SK-N-SH (cell line): Measurements from ENCODE around the gene ELMO1. TPM values are rescaled to one million over a fixed set of nuclear protein-coding genes. Genes with fewer than 3 reads are reported as not detected.

Experiments
- CTCF ChIA-PET: fragments of 300-600, 350-600 bp; formaldehyde crosslinking; extraction: SDS; loops from one replicate; lab custom pipeline; 2021; lab: Yijun Ruan, JAX
- POLR2A ChIA-PET: fragments of 350-600 bp; sonication (Branson Sonifier 250); formaldehyde crosslinking; extraction: SDS; loops from one replicate; lab custom pipeline; 2020; ENCODE audit warnings: antibody characterized with exemption, inconsistent platforms; lab: Yijun Ruan, JAX
- DNase-seq: peaks from one replicate; pipeline ENCODE4 v3.0.0; 2012
- H2AFZ ChIP-seq: fragments of 200-600 bp; sonication (generic); 2 replicates; pipeline ENCODE4 v1.8.1; 2016; ENCODE audit warnings: antibody characterized with exemption, mild to moderate bottlenecking, low read depth
- H3F3A ChIP-seq: fragments of 200-600 bp; sonication (generic); replicated peaks from 2 replicates; pipeline ENCODE3; 2016; ENCODE audit warnings: antibody characterized with exemption, mild to moderate bottlenecking; ENCODE audit not compliant: insufficient read depth
- H3K27ac ChIP-seq, 2 experiments: fragments of 200-500 bp in 1 of 2; fragments of 200-600 bp in 1 of 2; sonication (Bioruptor generic) in 1 of 2; sonication (generic), shearing (Covaris generic) in 1 of 2; 2 replicates each; pipeline versions ENCODE4 v1.5.1 to v1.6.1; 2014 to 2016; ENCODE audit warnings: low read depth in 2 of 2, inconsistent platforms in 1 of 2, low read length in 1 of 2, mild to moderate bottlenecking in 1 of 2, mixed read lengths in 1 of 2
- H3K27me3 ChIP-seq: fragments of 200-600 bp; sonication (generic), shearing (Covaris generic); 2 replicates; pipeline ENCODE4 v1.6.1; 2016; ENCODE audit warnings: mixed run types; ENCODE audit not compliant: insufficient read depth
- H3K36me3 ChIP-seq, 2 experiments: fragments of 200-500 bp in 1 of 2; fragments of 200-600 bp in 1 of 2; sonication (Bioruptor generic) in 1 of 2; sonication (generic) in 1 of 2; replicated peaks in 1 of 2; 2 replicates each; pipeline versions ENCODE3 to v1.5.1; 2014 to 2016; ENCODE audit warnings: low read length in 1 of 2, mild to moderate bottlenecking in 1 of 2; ENCODE audit not compliant: insufficient read depth in 2 of 2, control insufficient read depth in 1 of 2
- H3K4me1 ChIP-seq, 2 experiments: fragments of 200-500 bp in 1 of 2; fragments of 200-600 bp in 1 of 2; sonication (Bioruptor generic) in 1 of 2; sonication (generic), shearing (Covaris generic) in 1 of 2; 2 replicates each; pipeline versions ENCODE4 v1.5.1 to v1.6.1; 2014 to 2016; ENCODE audit warnings: low read depth in 1 of 2, low read length in 1 of 2, mixed run types in 1 of 2; ENCODE audit not compliant: insufficient read depth in 2 of 2, control insufficient read depth in 1 of 2
- H3K4me2 ChIP-seq: fragments of 200-600 bp; sonication (generic), shearing (Covaris generic); 2 replicates; pipeline ENCODE4 v1.6.1; 2017; ENCODE audit warnings: mixed run types
- H3K4me3 ChIP-seq, 2 experiments: fragments of 200-500 bp in 1 of 2; fragments of 200-600 bp in 1 of 2; sonication (Bioruptor generic) in 1 of 2; sonication (generic), shearing (Covaris generic) in 1 of 2; 2 replicates each; pipeline versions ENCODE4 v1.5.1 to v1.8.1; 2014 to 2016; ENCODE audit warnings: low read depth in 2 of 2, inconsistent platforms in 1 of 2, low read length in 1 of 2, mild to moderate bottlenecking in 1 of 2, mixed read lengths in 1 of 2, moderate library complexity in 1 of 2
- H3K79me2 ChIP-seq: fragments of 200-600 bp; sonication (generic); 2 replicates; pipeline ENCODE4 v1.8.1; 2017; ENCODE audit warnings: mild to moderate bottlenecking; ENCODE audit not compliant: insufficient read depth
- H3K9ac ChIP-seq: fragments of 200-600 bp; sonication (generic); 2 replicates; pipeline ENCODE4 v1.6.1; 2017; ENCODE audit warnings: mixed run types
- H3K9me2 ChIP-seq: fragments of 200-600 bp; sonication (generic); 2 replicates; pipeline ENCODE4 v1.6.1; 2017; ENCODE audit warnings: mixed run types
- H3K9me3 ChIP-seq: fragments of 200-600 bp; sonication (generic); 2 replicates; pipeline ENCODE4 v1.6.1; 2017; ENCODE audit warnings: mixed run types, mild to moderate bottlenecking, moderate library complexity
- H4K20me1 ChIP-seq: fragments of 200-600 bp; sonication (generic); 2 replicates; pipeline ENCODE4 v1.6.1; 2017; ENCODE audit warnings: mild to moderate bottlenecking, mixed run types; ENCODE audit not compliant: insufficient read depth
- CHD2 ChIP-seq: fragments of 150-350 bp; IDR thresholded peaks from 2 replicates; pipeline ENCODE4 v1.6.1; 2018; ENCODE audit warnings: low read length; ENCODE audit not compliant: partially characterized antibody
- EP300 ChIP-seq, 2 experiments: IDR thresholded peaks; 2 replicates each; pipeline versions ENCODE4 v1.4.0 to v1.6.1; 2012; ENCODE audit warnings: borderline replicate concordance in 1 of 2, low read depth in 1 of 2, low read length in 1 of 2
- FOXJ3 ChIP-seq: sonication (generic); formaldehyde crosslinking; IDR thresholded peaks from 2 replicates; pipeline ENCODE4 v1.5.1; 2020; ENCODE audit warnings: mild to moderate bottlenecking, missing genetic modification reagents
- JUND ChIP-seq: IDR thresholded peaks from 2 replicates; pipeline ENCODE4 v1.4.0; 2012
- MXI1 ChIP-seq: IDR thresholded peaks from 2 replicates; pipeline ENCODE4 v1.6.1; 2012; ENCODE audit warnings: mild to moderate bottlenecking, low read depth, low read length, improper control_type of control experiment
- PBX3 ChIP-seq: IDR thresholded peaks from 2 replicates; pipeline ENCODE4; 2012
- RAD21 ChIP-seq: IDR thresholded peaks from 2 replicates; pipeline ENCODE4 v1.6.1; 2012; ENCODE audit warnings: mild to moderate bottlenecking, low read length
- RCOR1 ChIP-seq: fragments of 150-350 bp; IDR thresholded peaks from 2 replicates; pipeline ENCODE4 v1.6.1; 2017; ENCODE audit warnings: antibody characterized with exemption, low read length
- REST ChIP-seq: IDR thresholded peaks from 2 replicates; pipeline ENCODE4 v1.6.1; 2012; ENCODE audit warnings: mild to moderate bottlenecking, low read depth, low read length, moderate library complexity
- SIN3A ChIP-seq: IDR thresholded peaks from 2 replicates; pipeline ENCODE4 v1.6.1; 2012; ENCODE audit warnings: low read depth, mild to moderate bottlenecking, low read length, moderate library complexity, borderline replicate concordance
- TCF12 ChIP-seq: IDR thresholded peaks from 2 replicates; pipeline ENCODE4 v1.4.0; 2012
- TEAD4 ChIP-seq: IDR thresholded peaks from 2 replicates; pipeline ENCODE4 v1.4.0; 2012; ENCODE audit warnings: mild to moderate bottlenecking, borderline replicate concordance; ENCODE audit not compliant: insufficient read depth
- YY1 ChIP-seq: IDR thresholded peaks from 2 replicates; pipeline ENCODE4 v1.4.0; 2012; ENCODE audit warnings: low read depth, mild to moderate bottlenecking
- whole genome bisulfite sequencing: methylation state at CpG from one replicate; pipeline ENCODE4 v1.1.6; 2017; ENCODE audit warnings: low lambda C conversion rate; 5-methylcytosine and 5-hydroxymethylcytosine counted together
- polyA plus RNA-seq, 3 experiments: library from polyadenylated mRNA; depleted of rRNA; stranded (reverse); fragments of >200 nt; gene quantifications; 2 replicates each; pipeline ENCODE4 v1.2.3, GENCODE V29; 2012

ELMO1 gene
- polyA plus RNA-seq, 1 of the 3 experiments (the other 2 are of a cell fraction): 0.64 TPM

- H4K20me1 ChIP-seq: no peaks in the 10 kb centered on the region
- CTCF ChIA-PET: interaction anchor here (0.6 to 5.3 kb wide), 8 partner anchors 9 to 900 kb away, joined by 3 to 55 read pairs (median 5); partner anchors contain the start of gene ELMO1
- no peaks in the 10 kb centered on the region for H3F3A ChIP-seq
- H3K36me3 ChIP-seq: no peaks in the 10 kb centered on the region
- POLR2A ChIA-PET: no interaction called here
- no peaks in the 10 kb centered on the region for H3K9me2 ChIP-seq
- peaks cover 0 to 25% of the 10 kb centered on the region in 2 experiments; a peak in 2 of 4 replicates for H3K4me1 ChIP-seq
- no peak for DNase-seq
- no peak overlapping the region for H3K4me2 ChIP-seq
- H3K4me3 ChIP-seq: no peak overlapping the region
- TF ChIP-seq TCF12: no peak
- no peak for TF ChIP-seq TEAD4
- TF ChIP-seq REST: no peak
- no peak for TF ChIP-seq CHD2
- no peak for TF ChIP-seq YY1
- no peak for TF ChIP-seq PBX3
- no peak for TF ChIP-seq JUND
- no peak for TF ChIP-seq EP300 (IDR thresholded peaks at IDR 0.05; ENCODE audit: borderline replicate concordance in 1 of 2, low read depth in 1 of 2, low read length in 1 of 2)
- TF ChIP-seq RAD21: no peak
- TF ChIP-seq FOXJ3 (CRISPR knock-in tag): no peak
- no peak for TF ChIP-seq SIN3A
- TF ChIP-seq, all 33 proteins: peak for 0
- no peak overlapping the region for H3K9ac ChIP-seq
- no peak overlapping the region for H2AFZ ChIP-seq
- WGBS: 3% methylated on average over 1 of the region's 1 CpG
- peak overlapping the region in 1 of 2 experiments; percentile 66; a peak in 1 of 4 replicates for H3K27ac ChIP-seq
- H3K27me3 ChIP-seq: no peaks in the 10 kb centered on the region
- peaks cover 12% of the 10 kb centered on the region; the same call in 1 of the 2 replicates for H3K9me3 ChIP-seq
- H3K79me2 ChIP-seq: no peaks in the 10 kb centered on the region
Measured at GRCh38 chr7:37482505-37482904, 33.8 kb upstream of the ELMO1 start.

- Histone ChIP-seq H3K9ac (no peak overlapping the region), H4K20me1 (no peaks in the 10 kb centered on the region), H3K27me3 (no peaks in the 10 kb centered on the region), H3F3A (no peaks in the 10 kb centered on the region), H3K4me3 (no peak overlapping the region), H3K4me2 (no peak overlapping the region), H3K9me2 (no peaks in the 10 kb centered on the region), H3K79me2 (no peaks in the 10 kb centered on the region), H3K9me3 (peaks cover 12% of the 10 kb centered on the region; the same call in 1 of the 2 replicates)
- DNase-seq: no peak
- CTCF ChIA-PET: interaction anchor here (0.6 to 5.3 kb wide), 8 partner anchors 10 to 901 kb away, joined by 3 to 55 read pairs (median 6); partner anchors contain the start of gene ELMO1
- no peak for TF ChIP-seq YY1
- 0 out of 2 replicates have a peak, but pooled peaks have one; percentile 12 for TF ChIP-seq MXI1
- TF ChIP-seq RCOR1: no peak
- no peak for TF ChIP-seq REST
- TF ChIP-seq, all 33 proteins: peak for 1
- Histone ChIP-seq H3K27ac (peak overlapping the region in 1 of 2 experiments; percentile 66; a peak in 1 of 4 replicates), H3K4me1 (peaks cover 0 to 29% of the 10 kb centered on the region in 2 experiments; a peak in 2 of 4 replicates), H3K36me3 (no peaks in the 10 kb centered on the region), H2AFZ (no peak overlapping the region)
- POLR2A ChIA-PET: no interaction called here
- WGBS: 21% methylated on average over 5 of the region's 5 CpGs
Measured at GRCh38 chr7:37481722-37482288, 33.1 kb upstream of the ELMO1 start.
